Peyer's patch (tissue), 4 donors: ENCODE measurements around the gene BCAS3. TPM values are rescaled to one million over a fixed set of nuclear protein-coding genes. Genes with fewer than 3 reads are reported as not detected.
A peak's percentile ranks its signal among the peaks of the same experiment; 100 is the strongest.

Experiments
- DNase-seq, 3 donors: peaks; one replicate each; pipeline ENCODE4 v3.0.0-alpha.2; 2017 to 2019
- H3K27ac ChIP-seq, 4 donors: fragments of 200-600 bp; sonication (generic); one replicate each; pipeline ENCODE4 v1.5.1; 2016 to 2019
- H3K27me3 ChIP-seq, 2 donors: fragments of 200-600 bp; sonication (generic); one replicate each; pipeline ENCODE4 v1.5.1; 2019
- H3K36me3 ChIP-seq, 3 donors: fragments of 200-600 bp; sonication (generic); one replicate each; pipeline ENCODE4 v1.5.1; 2016 to 2019
- H3K4me1 ChIP-seq, 4 donors: fragments of 200-600 bp; sonication (generic); one replicate each; pipeline ENCODE4 v1.5.1; 2016 to 2019
- H3K4me3 ChIP-seq, 4 donors: fragments of 200-600 bp; sonication (generic); 1 replicate in 3 of 4; 2 replicates in 1 of 4; pipeline ENCODE4 v1.5.1; 2016 to 2019; ENCODE audit warnings: mild to moderate bottlenecking in 1 of 4
- H3K9me3 ChIP-seq, 4 donors: fragments of 200-600 bp; sonication (generic); one replicate each; pipeline ENCODE4 v1.5.1; 2016 to 2019; ENCODE audit warnings: mild to moderate bottlenecking in 1 of 4
- CTCF ChIP-seq, 6 experiments: fragments of 450-650 bp in 4 of 6; fragments of 200-600 bp in 2 of 6; sonication (generic) in 1 of 6; IDR thresholded peaks; one replicate each; pipeline ENCODE4 v1.5.1; 2017 to 2019; ENCODE audit warnings: antibody characterized with exemption in 6 of 6, mild to moderate bottlenecking in 3 of 6, moderate library complexity in 1 of 6
- POLR2A ChIP-seq, 2 donors: fragments of 450-650 bp; IDR thresholded peaks; one replicate each; pipeline ENCODE4 v1.5.1; 2017; ENCODE audit warnings: antibody characterized with exemption in 2 of 2, mild to moderate bottlenecking in 2 of 2, moderate library complexity in 2 of 2
- total RNA-seq, 4 donors: library from RNA; depleted of rRNA; stranded (reverse); fragments of >200 nt; gene quantifications; one replicate each; pipeline ENCODE4 v1.1.0, GENCODE V29; 2016

BCAS3 gene
- total RNA-seq, 4 donors from 2014 or later: 25.7 to 109 (median 57.1) TPM

GRCh38 chr17:60717814-60718213 lies 40.2 kb downstream of the BCAS3 start:
- no peak for DNase-seq
- H3K4me3 ChIP-seq: no peak overlapping the region
- TF ChIP-seq POLR2A (IDR thresholded peaks at IDR 0.05): no peak
- TF ChIP-seq CTCF (IDR thresholded peaks at IDR 0.05): no peak

GRCh38 chr17:60720763-60721531 lies 43.3 kb downstream of the BCAS3 start:
- Histone ChIP-seq H3K36me3 (no peaks in the 10 kb centered on the region), H3K9me3 (no peaks in the 10 kb centered on the region), H3K4me1 (no peaks in the 10 kb centered on the region), H3K27me3 (no peaks in the 10 kb centered on the region), H3K4me3 (no peak overlapping the region), H3K27ac (no peak overlapping the region)
- TF ChIP-seq CTCF (IDR thresholded peaks at IDR 0.05): peak; percentile 65 to 83 (median 80)
- no peak for TF ChIP-seq POLR2A (IDR thresholded peaks at IDR 0.05)
- peak in 2 of 3 donors; percentile 31 to 61 for DNase-seq

More at GRCh38 chr17:60717814-60718213, 40.2 kb downstream of the BCAS3 start:
- no peaks in the 10 kb centered on the region for H3K4me1 ChIP-seq
- H3K27ac ChIP-seq: no peak overlapping the region
- H3K27me3 ChIP-seq: no peaks in the 10 kb centered on the region
- no peaks in the 10 kb centered on the region for H3K36me3 ChIP-seq
- no peaks in the 10 kb centered on the region for H3K9me3 ChIP-seq

GRCh38 chr17:60724647-60725046 lies 47.0 kb downstream of the BCAS3 start:
- no peak for DNase-seq
- H3K36me3 ChIP-seq: no peaks in the 10 kb centered on the region

GRCh38 chr17:60729854-60730253 lies 52.2 kb downstream of the BCAS3 start:
- no peak overlapping the region for H3K4me3 ChIP-seq
- H3K36me3 ChIP-seq: no peaks in the 10 kb centered on the region
- no peak overlapping the region for H3K27ac ChIP-seq
- no peaks in the 10 kb centered on the region for H3K9me3 ChIP-seq
- H3K4me1 ChIP-seq: peaks cover 0 to 11% (median 0%) of the 10 kb centered on the region in 4 donors
- DNase-seq: no peak
- TF ChIP-seq CTCF (IDR thresholded peaks at IDR 0.05): peak in 1 of 6 experiments; percentile 15
- no peak for TF ChIP-seq POLR2A (IDR thresholded peaks at IDR 0.05)
- no peaks in the 10 kb centered on the region for H3K27me3 ChIP-seq

More at GRCh38 chr17:60724647-60725046, 47.0 kb downstream of the BCAS3 start:
- H3K27ac ChIP-seq: no peak overlapping the region
- no peaks in the 10 kb centered on the region for H3K9me3 ChIP-seq
- TF ChIP-seq CTCF (IDR thresholded peaks at IDR 0.05) (no peak), POLR2A (IDR thresholded peaks at IDR 0.05) (no peak)
- H3K27me3 ChIP-seq: no peaks in the 10 kb centered on the region
- peaks cover 0 to 1% (median 0%) of the 10 kb centered on the region in 4 donors for H3K4me1 ChIP-seq
- H3K4me3 ChIP-seq: no peak overlapping the region

GRCh38 chr17:60730273-60730672 lies 52.6 kb downstream of the BCAS3 start:
- no peak overlapping the region for H3K27ac ChIP-seq

More at GRCh38 chr17:60730273-60730672, 52.6 kb downstream of the BCAS3 start:
- Histone ChIP-seq H3K36me3 (no peaks in the 10 kb centered on the region), H3K9me3 (no peaks in the 10 kb centered on the region), H3K4me3 (no peak overlapping the region), H3K4me1 (peaks cover 0 to 11% (median 0%) of the 10 kb centered on the region in 4 donors), H3K27me3 (no peaks in the 10 kb centered on the region)
- TF ChIP-seq POLR2A (IDR thresholded peaks at IDR 0.05) (no peak), CTCF (IDR thresholded peaks at IDR 0.05) (no peak)
- no peak for DNase-seq
